Sigmoid colon (tissue), 4 donors: ENCODE data around the gene SNTA1.
"Not testable (repeated sequence)": the region's sequence is repeated elsewhere in the genome, so short reads cannot be mapped to it uniquely, and the experiment has no call there.

Source experiments
- CTCF ChIP-seq, 4 experiments: fragments of 450-650 bp in 3 of 4; fragments of 200-600 bp in 1 of 4; IDR thresholded peaks; one replicate each; pipeline ENCODE4 v1.5.1; 2016 to 2019; ENCODE audit warnings: antibody characterized with exemption in 4 of 4, mild to moderate bottlenecking in 3 of 4, moderate library complexity in 2 of 4
- POLR2A ChIP-seq, 2 donors: fragments of 450-650 bp; IDR thresholded peaks; one replicate each; pipeline ENCODE4 v1.6.1; 2016; ENCODE audit warnings: antibody characterized with exemption in 2 of 2, mild to moderate bottlenecking in 2 of 2, moderate library complexity in 2 of 2
- POLR2AphosphoS5 ChIP-seq, 4 donors: sonication (generic); formaldehyde crosslinking; IDR thresholded peaks; one replicate each; pipeline ENCODE4 v1.6.1; 2017; ENCODE audit warnings: antibody characterized with exemption in 4 of 4

GRCh38 chr20:33483186-33483585, 39.6 kb upstream of the SNTA1 start:
- TF ChIP-seq POLR2A, CTCF, POLR2AphosphoS5 (IDR thresholded peaks at IDR 0.05): not testable (repeated sequence)
